ENCODE results near the gene SPATA22.
"Not testable (repeated sequence)": the region's sequence is repeated elsewhere in the genome, so short reads cannot be mapped to it uniquely, and the experiment has no call there.

DNA sequence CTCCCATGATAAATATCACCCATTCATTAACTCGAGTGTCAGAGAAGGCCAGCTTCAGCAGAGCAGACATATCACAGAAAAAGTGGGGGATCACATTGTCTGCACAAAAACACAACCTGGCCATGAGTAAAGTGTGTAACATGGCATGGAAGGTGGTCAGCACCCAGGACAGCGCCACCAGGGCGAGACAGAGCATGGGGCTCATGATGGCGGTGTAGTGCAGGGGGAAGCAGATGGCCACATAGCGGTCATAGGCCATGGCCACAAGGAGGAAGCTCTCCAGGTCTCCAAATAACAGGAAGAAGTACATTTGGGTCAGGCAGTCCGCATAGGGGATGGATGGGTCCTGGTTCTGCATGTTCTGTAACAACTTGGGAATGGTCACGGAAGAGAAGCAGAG lies 73.8 kb downstream of the SPATA22 start:
- TF ChIP-seq BHLHE40 (IDR thresholded peaks at IDR 0.05; ENCODE audit: borderline replicate concordance); FOXK2 (IDR thresholded peaks at IDR 0.05); SP1 (IDR thresholded peaks at IDR 0.05); SUZ12 (IDR thresholded peaks at IDR 0.05): not testable (repeated sequence)

Measured in HEK293T (cell line).